Suppressor macrophage treated with lipopolysaccharide for 1 hour (primary cell): Measurements from ENCODE around the gene SMIM22.
A peak's percentile ranks its signal among the peaks of the same experiment; 100 is the strongest.

Experiments used
- DNase-seq, 3 donors: peaks; one replicate each; pipeline ENCODE4 v3.0.0-alpha.2; 2020 to 2022

The SMIM22 gene

GRCh38 chr16:4796982-4797804 is 2.0 kb downstream of the SMIM22 start:
- DNase-seq, result no peak

GRCh38 chr16:4797805-4798252 is 2.7 kb downstream of the SMIM22 start:
- DNase-seq, result no peak

- DNase-seq, result no peak
These were observed 3.3 kb downstream of the SMIM22 start for GRCh38 chr16:4798456-4798855.

- no peak for DNase-seq
These were observed 4.1 kb downstream of the SMIM22 start for GRCh38 chr16:4799171-4799855.

- DNase-seq, result peak in 2 of 3 donors; percentile 29 to 53
These were observed 5.3 kb downstream of the SMIM22 start for GRCh38 chr16:4800290-4801041.

GRCh38 chr16:4801051-4801961 is 6.1 kb downstream of the SMIM22 start:
- DNase-seq, result no peak

- DNase-seq, result peak in 2 of 3 donors; percentile 18 to 52
These were observed 6.9 kb downstream of the SMIM22 start, which contains the start of gene ROGDI for GRCh38 chr16:4801962-4802658. Gene ROGDI, minus strand, starts transcription at chr16:4802633. Its CDS starts 62 bp downstream, at chr16:4802571.

GRCh38 chr16:4802659-4803287 is 7.6 kb downstream of the SMIM22 start:
- DNase-seq, result peak; percentile 93 to 97 (median 94)

- DNase-seq, result peak; percentile 38 to 58 (median 53)
These were observed 8.3 kb downstream of the SMIM22 start for GRCh38 chr16:4803401-4803844.

- no peak for DNase-seq
These were observed 9.0 kb downstream of the SMIM22 start for GRCh38 chr16:4803898-4804762.

- no peak for DNase-seq
These were observed 10.1 kb downstream of the SMIM22 start for GRCh38 chr16:4805231-4805630.

GRCh38 chr16:4806280-4806679 is 11.1 kb downstream of the SMIM22 start:
- DNase-seq, result no peak

GRCh38 chr16:4811242-4811641 is 16.1 kb downstream of the SMIM22 start:
- no peak for DNase-seq

- DNase-seq, result no peak
These were observed 16.6 kb downstream of the SMIM22 start for GRCh38 chr16:4811773-4812172.

- DNase-seq, result no peak
These were observed 18.3 kb downstream of the SMIM22 start for GRCh38 chr16:4813251-4814003.

- no peak for DNase-seq
These were observed 18.9 kb downstream of the SMIM22 start for GRCh38 chr16:4814046-4814445.

GRCh38 chr16:4814542-4815173 is 19.5 kb downstream of the SMIM22 start:
- DNase-seq, result no peak

GRCh38 chr16:4820652-4821051 is 25.5 kb downstream of the SMIM22 start:
- no peak for DNase-seq

- DNase-seq, result no peak
These were observed 30.0 kb downstream of the SMIM22 start for GRCh38 chr16:4825196-4825595.
